Gastrocnemius medialis (tissue), 4 donors: ENCODE measurements around the gene CCDC50. TPM values are rescaled to one million over a fixed set of nuclear protein-coding genes. Genes with fewer than 3 reads are reported as not detected.

Source experiments
- ATAC-seq, 2 donors: fragments of 150-250 bp; one replicate each; pipeline ENCODE4 v1.9.1; 2016
- DNase-seq, 2 donors: peaks; one replicate each; pipeline ENCODE4 v3.0.0-alpha.2; 2019
- H3K27ac ChIP-seq, 4 donors: fragments of 200-600 bp; sonication (generic); 1 replicate in 1 of 4; 2 replicates in 3 of 4; pipeline ENCODE4 v1.5.1; 2016 to 2018; ENCODE audit warnings: mild to moderate bottlenecking in 2 of 4, moderate library complexity in 1 of 4
- H3K27me3 ChIP-seq, 3 donors: fragments of 200-600 bp; sonication (generic) in 2 of 3; 1 replicate in 1 of 3; 2 replicates in 2 of 3; pipeline versions ENCODE4 v1.5.1 to v1.6.0; 2016 to 2019; ENCODE audit warnings: mild to moderate bottlenecking in 1 of 3, moderate library complexity in 1 of 3
- H3K36me3 ChIP-seq, 2 donors: fragments of 200-600 bp; sonication (generic) in 1 of 2; one replicate each; pipeline ENCODE4 v1.5.1; 2017 to 2018
- H3K4me1 ChIP-seq, 2 donors: fragments of 200-600 bp; sonication (generic) in 1 of 2; one replicate each; pipeline ENCODE4 v1.5.1; 2016 to 2017; ENCODE audit warnings: mild to moderate bottlenecking in 2 of 2
- H3K4me3 ChIP-seq, 4 donors: fragments of 200-600 bp; sonication (generic) in 3 of 4; 1 replicate in 1 of 4; 2 replicates in 3 of 4; pipeline ENCODE4 v1.5.1; 2016 to 2019; ENCODE audit warnings: mild to moderate bottlenecking in 2 of 4
- H3K9me3 ChIP-seq, 3 donors: fragments of 200-600 bp; sonication (generic) in 2 of 3; 1 replicate in 1 of 3; 2 replicates in 2 of 3; pipeline ENCODE4 v1.5.1; 2016 to 2019
- POLR2A ChIP-seq, 2 donors: fragments of 450-650 bp; IDR thresholded peaks; one replicate each; pipeline ENCODE4 v1.6.1; 2017; ENCODE audit warnings: antibody characterized with exemption in 2 of 2, mild to moderate bottlenecking in 2 of 2, moderate library complexity in 2 of 2
- in situ Hi-C, 4 donors: fragments of 200-750 bp; cut with MboI; loops; one replicate each; pipeline versions ENCODE4 v1.15.0 to v1.8.0; 2017; ENCODE audit warnings: low sequenced_read_pairs in 4 of 4
- intact Hi-C: fragments of 100-400 bp; cut with DNase I; formaldehyde crosslinking; loops from one replicate; pipeline ENCODE4 v1.15.1; 2023; ENCODE audit warnings: low total_unique reads
- total RNA-seq, 4 donors: library from RNA; depleted of rRNA; stranded (reverse); fragments of >200 nt; gene quantifications; one replicate each; pipeline versions ENCODE4 v1.1.0 to v1.2.3, GENCODE V29; 2016
- TF ChIP-seq, protein P1 (sequence below), 5 experiments: fragments of 450-650 bp in 3 of 5; fragments of 200-600 bp in 2 of 5; sonication (generic) in 2 of 5; IDR thresholded peaks in 4 of 5; conservative IDR thresholded peaks in 1 of 5; 1 replicate in 4 of 5; 2 replicates in 1 of 5; pipeline ENCODE4 v1.5.1; 2016 to 2019; ENCODE audit warnings: antibody characterized with exemption in 5 of 5, mild to moderate bottlenecking in 3 of 5, moderate library complexity in 3 of 5

Gene CCDC50
- total RNA-seq, 4 donors from 2014 or later = 45.0 to 69.9 (median 64.2) TPM

- H3K27me3 ChIP-seq = no peaks in the 10 kb centered on the region
- no peaks in the 10 kb centered on the region for H3K4me1 ChIP-seq
- H3K27ac ChIP-seq = no peak overlapping the region
- no peaks in the 10 kb centered on the region for H3K9me3 ChIP-seq
- intact Hi-C loops = no loop called here
- in situ Hi-C loops = no loop called here
- no peak for TF ChIP-seq POLR2A (IDR thresholded peaks at IDR 0.05)
- TF ChIP-seq, protein P1, sequence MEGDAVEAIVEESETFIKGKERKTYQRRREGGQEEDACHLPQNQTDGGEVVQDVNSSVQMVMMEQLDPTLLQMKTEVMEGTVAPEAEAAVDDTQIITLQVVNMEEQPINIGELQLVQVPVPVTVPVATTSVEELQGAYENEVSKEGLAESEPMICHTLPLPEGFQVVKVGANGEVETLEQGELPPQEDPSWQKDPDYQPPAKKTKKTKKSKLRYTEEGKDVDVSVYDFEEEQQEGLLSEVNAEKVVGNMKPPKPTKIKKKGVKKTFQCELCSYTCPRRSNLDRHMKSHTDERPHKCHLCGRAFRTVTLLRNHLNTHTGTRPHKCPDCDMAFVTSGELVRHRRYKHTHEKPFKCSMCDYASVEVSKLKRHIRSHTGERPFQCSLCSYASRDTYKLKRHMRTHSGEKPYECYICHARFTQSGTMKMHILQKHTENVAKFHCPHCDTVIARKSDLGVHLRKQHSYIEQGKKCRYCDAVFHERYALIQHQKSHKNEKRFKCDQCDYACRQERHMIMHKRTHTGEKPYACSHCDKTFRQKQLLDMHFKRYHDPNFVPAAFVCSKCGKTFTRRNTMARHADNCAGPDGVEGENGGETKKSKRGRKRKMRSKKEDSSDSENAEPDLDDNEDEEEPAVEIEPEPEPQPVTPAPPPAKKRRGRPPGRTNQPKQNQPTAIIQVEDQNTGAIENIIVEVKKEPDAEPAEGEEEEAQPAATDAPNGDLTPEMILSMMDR (IDR thresholded peaks at IDR 0.05 in 4 of 5, conservative IDR thresholded peaks at IDR 0.05 in 1 of 5) = no peak
- no peak overlapping the region for H3K4me3 ChIP-seq
- no peaks in the 10 kb centered on the region for H3K36me3 ChIP-seq
- ATAC-seq = no peak
- no peak for DNase-seq
These were observed 45.8 kb upstream of the CCDC50 start for GRCh38 chr3:191283400-191283799.

DNA sequence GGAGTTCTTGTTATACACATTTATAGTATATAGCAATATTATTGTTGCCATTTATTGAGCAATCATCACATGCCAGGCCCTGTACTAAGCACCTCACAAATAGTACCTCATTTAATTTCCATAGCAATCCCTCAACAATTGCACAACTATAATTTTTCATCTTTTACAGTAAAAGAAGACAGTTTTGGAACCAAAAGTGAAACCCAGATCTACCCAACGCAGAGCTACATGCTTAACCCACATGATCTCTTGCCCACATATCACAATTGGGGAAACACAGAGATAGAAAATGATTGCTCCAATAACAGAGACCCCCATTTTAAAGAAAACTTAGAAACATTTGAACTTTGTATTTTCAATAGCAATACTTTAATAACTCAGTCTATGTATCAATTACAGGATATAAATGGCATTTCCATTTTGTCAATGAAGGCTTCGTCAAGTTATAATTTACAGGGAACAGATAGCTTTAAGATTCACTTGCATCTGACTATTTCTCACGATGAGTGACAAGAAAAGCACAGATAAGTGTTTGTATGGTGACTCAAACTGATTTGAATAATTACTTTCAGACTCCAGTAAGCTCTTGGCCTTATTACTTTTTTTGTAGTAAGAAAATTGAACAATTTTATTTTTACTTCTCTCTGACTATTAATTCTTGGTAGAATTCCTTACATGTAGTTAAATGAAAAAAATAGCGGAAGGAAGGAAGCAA is 38.7 kb upstream of the CCDC50 start:
- Histone ChIP-seq H3K4me1 (no peaks in the 10 kb centered on the region), H3K27ac (peak overlapping the region in 1 of 4 donors; percentile 31), H3K4me3 (peak overlapping the region in 1 of 4 donors; percentile 7), H3K27me3 (no peaks in the 10 kb centered on the region), H3K9me3 (no peaks in the 10 kb centered on the region), H3K36me3 (no peaks in the 10 kb centered on the region)
- DNase-seq (no peak), ATAC-seq (no peak)
- in situ Hi-C loops = no loop called here
- no peak for TF ChIP-seq POLR2A (IDR thresholded peaks at IDR 0.05)
- TF ChIP-seq, protein P1 (IDR thresholded peaks at IDR 0.05 in 4 of 5, conservative IDR thresholded peaks at IDR 0.05 in 1 of 5) = no peak
- intact Hi-C loops = no loop called here

DNA sequence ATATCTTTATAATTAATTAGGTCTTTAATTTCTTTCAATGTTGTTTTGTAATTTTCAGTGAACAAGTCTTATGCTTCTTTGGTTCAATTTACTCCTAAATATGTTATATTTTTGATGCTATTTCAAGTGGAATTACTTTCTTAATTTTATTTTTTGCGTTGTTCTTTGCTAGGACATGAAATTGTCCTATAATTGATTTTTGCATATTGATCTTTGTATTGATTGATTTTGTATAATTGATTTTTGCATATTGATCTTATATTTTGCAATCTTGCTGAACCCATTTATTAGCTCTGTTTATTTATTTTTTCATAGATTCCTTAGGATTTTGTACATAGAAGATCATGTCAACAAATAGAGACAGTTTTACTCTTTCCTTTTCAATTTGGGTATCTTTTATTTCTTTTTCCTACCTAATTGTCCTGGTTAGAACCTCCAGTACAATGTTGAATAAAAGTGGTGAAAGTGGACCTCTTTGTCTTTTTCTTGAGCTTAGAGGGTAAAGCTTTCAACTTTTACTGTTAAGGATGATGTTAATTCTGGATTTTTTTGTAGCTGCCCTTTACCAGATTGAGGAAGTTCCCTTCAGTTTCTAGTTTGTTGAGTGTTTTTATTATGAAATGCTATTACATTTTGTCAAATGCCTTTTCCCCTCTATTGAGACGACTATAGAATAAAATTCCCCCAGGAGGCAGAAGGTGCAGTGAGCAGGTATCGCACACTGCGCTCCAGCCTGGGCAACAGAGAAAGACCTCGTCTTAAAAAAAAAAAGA is 36.8 kb upstream of the CCDC50 start:
- no peaks in the 10 kb centered on the region for H3K9me3 ChIP-seq
- H3K27me3 ChIP-seq = no peaks in the 10 kb centered on the region
- H3K27ac ChIP-seq = no peak overlapping the region
- intact Hi-C loops = no loop called here
- in situ Hi-C loops = no loop called here
- no peak for DNase-seq
- TF ChIP-seq, protein P1 (IDR thresholded peaks at IDR 0.05 in 4 of 5, conservative IDR thresholded peaks at IDR 0.05 in 1 of 5) = no peak
- no peak for TF ChIP-seq POLR2A (IDR thresholded peaks at IDR 0.05)
- ATAC-seq = no peak
- H3K4me1 ChIP-seq = no peaks in the 10 kb centered on the region
- H3K36me3 ChIP-seq = no peaks in the 10 kb centered on the region
- H3K4me3 ChIP-seq = no peak overlapping the region

DNA sequence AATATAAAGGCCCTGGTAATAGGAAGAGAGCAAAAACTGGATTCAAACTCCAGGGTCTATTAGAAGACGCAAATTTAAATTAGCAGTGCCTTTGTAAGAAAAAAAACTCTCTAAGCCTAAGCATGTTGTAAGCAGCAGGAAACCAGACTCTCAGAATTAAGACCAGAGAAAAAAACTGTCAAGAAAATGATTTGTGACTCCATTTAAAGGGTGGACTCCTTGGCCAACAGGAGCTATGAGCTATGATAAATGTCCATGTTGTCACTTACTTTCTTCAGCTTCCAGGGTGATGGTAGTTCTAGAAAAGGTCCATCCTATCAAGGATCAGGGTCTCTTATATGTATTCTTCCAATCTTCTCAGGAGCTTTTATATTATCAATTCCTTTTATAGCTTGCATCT is 34.9 kb upstream of the CCDC50 start:
- in situ Hi-C loops = no loop called here
- no peak overlapping the region for H3K4me3 ChIP-seq
- no peaks in the 10 kb centered on the region for H3K36me3 ChIP-seq
- no peak overlapping the region for H3K27ac ChIP-seq
- ATAC-seq (no peak), DNase-seq (no peak)
- H3K27me3 ChIP-seq = no peaks in the 10 kb centered on the region
- H3K9me3 ChIP-seq = no peaks in the 10 kb centered on the region
- intact Hi-C loops = no loop called here
- no peaks in the 10 kb centered on the region for H3K4me1 ChIP-seq
- no peak for TF ChIP-seq POLR2A (IDR thresholded peaks at IDR 0.05)
- TF ChIP-seq, protein P1 (IDR thresholded peaks at IDR 0.05 in 4 of 5, conservative IDR thresholded peaks at IDR 0.05 in 1 of 5) = no peak
